ENCODE results near the gene THSD7B. TPM values are rescaled to one million over a fixed set of nuclear protein-coding genes. Genes with fewer than 3 reads are reported as not detected.

Gene THSD7B
- total RNA-seq, 1 donor from 2014 or later: 0.19 TPM

DNA sequence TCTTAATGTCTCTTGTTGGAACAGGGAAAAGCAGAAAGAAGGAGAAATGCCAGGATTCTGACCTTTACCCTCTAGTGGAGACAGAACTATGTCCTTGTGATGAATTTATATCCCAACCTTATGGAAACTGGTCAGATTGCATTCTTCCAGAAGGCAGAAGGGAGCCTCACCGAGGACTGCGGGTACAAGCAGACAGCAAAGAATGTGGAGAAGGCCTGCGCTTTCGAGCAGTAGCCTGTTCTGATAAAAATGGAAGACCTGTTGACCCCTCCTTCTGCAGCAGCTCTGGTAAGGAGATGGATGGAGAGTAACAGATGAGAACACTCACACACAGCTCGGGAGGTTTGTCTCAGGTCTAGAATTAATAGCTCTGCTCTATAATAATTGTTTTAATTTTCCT, 646.2 kb downstream of the THSD7B start:
- Mint-ChIP-seq H3K36me3 (ENCODE audit: low read depth) (no peaks in the 10 kb centered on the region), H3K4me1 (no peaks in the 10 kb centered on the region), H3K27me3 (ENCODE audit: low read depth) (no peaks in the 10 kb centered on the region), H3K9me3 (no peaks in the 10 kb centered on the region), H3K4me3 (no peak overlapping the region), H3K27ac (ENCODE audit: unreplicated experiment) (no peak overlapping the region)
- TF ChIP-seq, protein P1, sequence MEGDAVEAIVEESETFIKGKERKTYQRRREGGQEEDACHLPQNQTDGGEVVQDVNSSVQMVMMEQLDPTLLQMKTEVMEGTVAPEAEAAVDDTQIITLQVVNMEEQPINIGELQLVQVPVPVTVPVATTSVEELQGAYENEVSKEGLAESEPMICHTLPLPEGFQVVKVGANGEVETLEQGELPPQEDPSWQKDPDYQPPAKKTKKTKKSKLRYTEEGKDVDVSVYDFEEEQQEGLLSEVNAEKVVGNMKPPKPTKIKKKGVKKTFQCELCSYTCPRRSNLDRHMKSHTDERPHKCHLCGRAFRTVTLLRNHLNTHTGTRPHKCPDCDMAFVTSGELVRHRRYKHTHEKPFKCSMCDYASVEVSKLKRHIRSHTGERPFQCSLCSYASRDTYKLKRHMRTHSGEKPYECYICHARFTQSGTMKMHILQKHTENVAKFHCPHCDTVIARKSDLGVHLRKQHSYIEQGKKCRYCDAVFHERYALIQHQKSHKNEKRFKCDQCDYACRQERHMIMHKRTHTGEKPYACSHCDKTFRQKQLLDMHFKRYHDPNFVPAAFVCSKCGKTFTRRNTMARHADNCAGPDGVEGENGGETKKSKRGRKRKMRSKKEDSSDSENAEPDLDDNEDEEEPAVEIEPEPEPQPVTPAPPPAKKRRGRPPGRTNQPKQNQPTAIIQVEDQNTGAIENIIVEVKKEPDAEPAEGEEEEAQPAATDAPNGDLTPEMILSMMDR (conservative IDR thresholded peaks at IDR 0.05): no peak
- no peak for DNase-seq (ENCODE audit: low read depth, low spot score)

- TF ChIP-seq, protein P1 (conservative IDR thresholded peaks at IDR 0.05): no peak
- H3K4me3 Mint-ChIP-seq: no peak overlapping the region
- no peak overlapping the region for H3K27ac Mint-ChIP-seq (ENCODE audit: unreplicated experiment)
- no peaks in the 10 kb centered on the region for H3K4me1 Mint-ChIP-seq
- no peaks in the 10 kb centered on the region for H3K9me3 Mint-ChIP-seq
- peaks cover 2% of the 10 kb centered on the region for H3K27me3 Mint-ChIP-seq (ENCODE audit: low read depth)
- H3K36me3 Mint-ChIP-seq (ENCODE audit: low read depth): no peaks in the 10 kb centered on the region
- DNase-seq (ENCODE audit: low read depth, low spot score): no peak
Observed at GRCh38 chr2:137420744-137421143, 655.4 kb downstream of the THSD7B start.

DNA sequence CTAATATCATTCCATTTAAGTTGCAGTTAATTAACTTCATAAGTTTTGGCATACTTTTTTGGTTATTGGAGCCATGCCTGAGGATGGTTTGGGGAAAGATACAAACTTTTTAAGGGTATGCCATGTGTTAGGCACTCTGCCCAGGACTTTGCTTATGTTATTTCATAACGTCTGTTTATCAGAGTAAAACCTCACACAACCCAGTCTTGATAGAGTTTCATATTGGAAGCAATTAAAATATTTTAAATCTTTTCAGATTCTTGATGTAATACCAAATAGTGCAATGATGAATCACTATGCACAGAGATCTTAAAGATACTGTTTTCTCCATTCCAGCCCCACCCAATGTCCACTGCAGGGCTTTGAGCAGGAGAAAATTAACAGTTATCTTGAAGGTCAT, 669.8 kb downstream of the THSD7B start:
- TF ChIP-seq, protein P1 (conservative IDR thresholded peaks at IDR 0.05): no peak
- H3K27me3 Mint-ChIP-seq (ENCODE audit: low read depth): peaks cover 22% of the 10 kb centered on the region
- no peak overlapping the region for H3K27ac Mint-ChIP-seq (ENCODE audit: unreplicated experiment)
- H3K9me3 Mint-ChIP-seq: no peaks in the 10 kb centered on the region
- H3K4me3 Mint-ChIP-seq: no peak overlapping the region
- DNase-seq (ENCODE audit: low read depth, low spot score): no peak
- H3K36me3 Mint-ChIP-seq (ENCODE audit: low read depth): no peaks in the 10 kb centered on the region
- no peaks in the 10 kb centered on the region for H3K4me1 Mint-ChIP-seq

DNA sequence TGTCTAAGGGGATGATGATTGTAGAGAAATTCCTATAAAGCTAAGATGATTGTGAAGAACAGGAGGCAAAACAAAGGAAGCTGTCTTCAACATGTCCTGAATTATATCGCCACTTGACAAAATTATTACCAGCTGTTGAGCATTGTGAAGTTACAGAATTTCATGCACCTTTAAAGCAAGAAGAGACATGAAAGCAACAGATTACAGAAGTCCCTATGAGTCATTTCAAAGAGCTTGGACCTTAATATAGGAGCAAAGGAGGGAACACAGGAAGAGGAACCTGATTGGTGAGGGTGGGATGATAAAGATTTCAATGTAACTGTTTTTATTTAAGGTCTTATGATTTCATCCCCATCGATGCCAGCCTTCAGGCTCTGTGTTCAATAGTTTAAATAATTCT, 672.0 kb downstream of the THSD7B start:
- H3K36me3 Mint-ChIP-seq (ENCODE audit: low read depth): no peaks in the 10 kb centered on the region
- no peak overlapping the region for H3K27ac Mint-ChIP-seq (ENCODE audit: unreplicated experiment)
- peaks cover 19% of the 10 kb centered on the region for H3K27me3 Mint-ChIP-seq (ENCODE audit: low read depth)
- DNase-seq (ENCODE audit: low read depth, low spot score): no peak
- TF ChIP-seq, protein P1 (conservative IDR thresholded peaks at IDR 0.05): no peak
- H3K4me3 Mint-ChIP-seq: no peak overlapping the region
- no peaks in the 10 kb centered on the region for H3K4me1 Mint-ChIP-seq
- no peaks in the 10 kb centered on the region for H3K9me3 Mint-ChIP-seq

GRCh38 chr2:137444970-137445369, 679.6 kb downstream of the THSD7B start:
- Mint-ChIP-seq H3K4me1 (no peaks in the 10 kb centered on the region), H3K36me3 (ENCODE audit: low read depth) (no peaks in the 10 kb centered on the region), H3K27ac (ENCODE audit: unreplicated experiment) (no peak overlapping the region), H3K4me3 (no peak overlapping the region), H3K9me3 (peaks cover 3% of the 10 kb centered on the region), H3K27me3 (ENCODE audit: low read depth) (no peaks in the 10 kb centered on the region)
- TF ChIP-seq, protein P1 (conservative IDR thresholded peaks at IDR 0.05): no peak
- no peak for DNase-seq (ENCODE audit: low read depth, low spot score)

- H3K27ac Mint-ChIP-seq (ENCODE audit: unreplicated experiment): no peak overlapping the region
- no peaks in the 10 kb centered on the region for H3K4me1 Mint-ChIP-seq
- no peak overlapping the region for H3K4me3 Mint-ChIP-seq
- no peak for DNase-seq (ENCODE audit: low read depth, low spot score)
- no peaks in the 10 kb centered on the region for H3K27me3 Mint-ChIP-seq (ENCODE audit: low read depth)
- TF ChIP-seq, protein P1 (conservative IDR thresholded peaks at IDR 0.05): no peak
- H3K9me3 Mint-ChIP-seq: peaks cover 3% of the 10 kb centered on the region
- H3K36me3 Mint-ChIP-seq (ENCODE audit: low read depth): no peaks in the 10 kb centered on the region
Observed at GRCh38 chr2:137449454-137449853, 684.1 kb downstream of the THSD7B start.

All from neural crest cell (in vitro differentiated cells).